ENCODE measurements around the gene MRFAP1L1. TPM values are rescaled to one million over a fixed set of nuclear protein-coding genes. Genes with fewer than 3 reads are reported as not detected.
"Not testable (repeated sequence)": the region's sequence is repeated elsewhere in the genome, so short reads cannot be mapped to it uniquely, and the experiment has no call there.

MRFAP1L1 gene
- 36.9 and 53.6 TPM in 2 replicates for total RNA-seq

DNA sequence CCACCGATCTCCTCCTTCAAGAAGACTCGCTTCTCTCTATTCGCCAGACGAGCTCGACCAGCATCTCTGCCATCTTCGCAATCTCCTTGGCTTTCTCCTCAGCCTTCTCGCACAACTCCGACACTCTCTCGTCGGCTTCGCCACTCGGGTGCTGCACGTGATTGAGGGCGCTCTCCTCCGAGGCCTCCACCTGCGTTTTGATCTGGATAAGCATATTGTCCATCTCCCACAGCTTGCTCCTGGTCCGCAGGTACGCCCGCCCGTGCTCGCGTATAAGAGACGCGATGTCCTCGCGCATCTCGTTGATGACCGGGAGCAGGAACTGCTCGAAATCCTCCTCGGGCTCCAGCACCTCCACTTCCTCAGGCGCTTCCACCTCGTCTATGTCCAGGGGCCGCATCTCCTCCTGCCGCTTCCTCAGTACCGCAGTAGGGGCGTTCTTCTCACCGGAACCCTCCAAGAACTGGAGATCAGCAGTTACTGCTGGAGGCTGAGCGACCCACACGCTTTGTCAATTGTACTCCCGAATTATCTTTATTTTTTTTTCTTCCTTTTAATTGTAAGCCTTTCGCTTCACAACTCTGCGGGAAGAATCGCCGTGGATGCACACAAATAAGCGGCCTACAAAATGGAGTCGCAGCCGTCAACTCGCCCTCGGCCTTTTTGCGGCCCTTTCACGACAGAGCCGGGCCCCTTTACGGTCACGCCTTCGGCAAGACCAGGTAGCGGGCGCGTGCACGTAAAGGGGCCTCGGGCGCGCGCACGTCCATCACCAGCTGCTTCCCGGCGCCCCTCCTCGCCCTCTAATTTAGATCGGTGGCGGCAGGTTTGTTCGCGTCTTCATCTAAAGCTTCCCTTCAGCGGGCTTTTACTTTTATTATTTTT lies at the start of gene MRFAP1L1:
Gene MRFAP1L1, minus strand, starts transcription at position 636 of the 885 bp plus-strand sequence. Its CDS starts 236 bp downstream, at position 400.
- Histone ChIP-seq H3K36me3 (ENCODE audit: control insufficient read depth, insufficient read depth, low read length) (no peaks in the 10 kb centered on the region), H3K4me3 (ENCODE audit: low read depth, low read length) (peak within 1 kb of the TSS; percentile 65), H3K27me3 (ENCODE audit: control insufficient read depth, insufficient read depth, low read length) (no peaks in the 10 kb centered on the region)
- DNase-seq (ENCODE audit: low read depth) = peak; percentile 89
- TF ChIP-seq, protein P1, sequence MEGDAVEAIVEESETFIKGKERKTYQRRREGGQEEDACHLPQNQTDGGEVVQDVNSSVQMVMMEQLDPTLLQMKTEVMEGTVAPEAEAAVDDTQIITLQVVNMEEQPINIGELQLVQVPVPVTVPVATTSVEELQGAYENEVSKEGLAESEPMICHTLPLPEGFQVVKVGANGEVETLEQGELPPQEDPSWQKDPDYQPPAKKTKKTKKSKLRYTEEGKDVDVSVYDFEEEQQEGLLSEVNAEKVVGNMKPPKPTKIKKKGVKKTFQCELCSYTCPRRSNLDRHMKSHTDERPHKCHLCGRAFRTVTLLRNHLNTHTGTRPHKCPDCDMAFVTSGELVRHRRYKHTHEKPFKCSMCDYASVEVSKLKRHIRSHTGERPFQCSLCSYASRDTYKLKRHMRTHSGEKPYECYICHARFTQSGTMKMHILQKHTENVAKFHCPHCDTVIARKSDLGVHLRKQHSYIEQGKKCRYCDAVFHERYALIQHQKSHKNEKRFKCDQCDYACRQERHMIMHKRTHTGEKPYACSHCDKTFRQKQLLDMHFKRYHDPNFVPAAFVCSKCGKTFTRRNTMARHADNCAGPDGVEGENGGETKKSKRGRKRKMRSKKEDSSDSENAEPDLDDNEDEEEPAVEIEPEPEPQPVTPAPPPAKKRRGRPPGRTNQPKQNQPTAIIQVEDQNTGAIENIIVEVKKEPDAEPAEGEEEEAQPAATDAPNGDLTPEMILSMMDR (IDR thresholded peaks at IDR 0.05; ENCODE audit: insufficient read depth, low read length, poor library complexity, severe bottlenecking) = no peak

DNA sequence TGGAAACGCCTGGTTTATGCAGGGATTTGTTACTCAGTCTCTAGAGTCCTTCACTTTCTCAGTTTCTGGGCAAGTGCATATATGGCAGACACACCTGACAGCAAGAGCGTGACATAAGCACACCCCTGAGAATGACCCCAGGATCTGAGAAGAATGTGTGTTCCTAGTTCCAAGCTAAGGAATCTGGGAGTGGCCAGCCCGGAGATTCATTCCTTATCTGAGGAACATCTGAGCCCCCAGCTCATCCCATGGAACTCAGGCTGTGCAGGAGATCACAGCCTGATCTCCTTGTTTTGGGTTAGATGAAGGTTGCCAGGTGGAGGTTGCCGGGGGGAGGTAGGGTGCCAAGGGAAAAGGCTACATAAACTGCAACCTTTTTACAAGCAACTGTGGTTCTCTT lies 49.1 kb upstream of the MRFAP1L1 start:
- DNase-seq (ENCODE audit: low read depth) = no peak
- Histone ChIP-seq H3K36me3 (ENCODE audit: control insufficient read depth, insufficient read depth, low read length) (no peaks in the 10 kb centered on the region), H3K4me3 (ENCODE audit: low read depth, low read length) (no peak overlapping the region), H3K27me3 (ENCODE audit: control insufficient read depth, insufficient read depth, low read length) (no peaks in the 10 kb centered on the region)
- TF ChIP-seq, protein P1 (IDR thresholded peaks at IDR 0.05; ENCODE audit: insufficient read depth, low read length, poor library complexity, severe bottlenecking) = no peak

DNA sequence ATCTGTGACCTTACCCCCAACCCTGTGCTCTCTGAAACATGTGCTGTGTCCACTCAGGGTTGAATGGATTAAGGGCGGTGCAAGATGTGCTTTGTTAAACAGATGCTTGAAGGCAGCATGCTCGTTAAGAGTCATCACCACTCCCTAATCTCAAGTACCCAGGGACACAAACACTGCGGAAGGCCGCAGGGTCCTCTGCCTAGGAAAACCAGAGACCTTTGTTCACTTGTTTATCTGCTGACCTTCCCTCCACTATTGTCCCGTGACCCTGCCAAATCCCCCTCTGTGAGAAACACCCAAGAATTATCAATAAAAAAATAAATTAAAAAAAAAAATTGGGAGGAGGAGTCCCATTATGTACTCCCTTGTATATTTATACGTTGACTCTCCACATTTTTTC lies 46.7 kb upstream of the MRFAP1L1 start:
- not testable (repeated sequence) for H3K4me3 ChIP-seq (ENCODE audit: low read depth, low read length); H3K36me3 ChIP-seq (ENCODE audit: control insufficient read depth, insufficient read depth, low read length); H3K27me3 ChIP-seq (ENCODE audit: control insufficient read depth, insufficient read depth, low read length); DNase-seq (ENCODE audit: low read depth)

DNA sequence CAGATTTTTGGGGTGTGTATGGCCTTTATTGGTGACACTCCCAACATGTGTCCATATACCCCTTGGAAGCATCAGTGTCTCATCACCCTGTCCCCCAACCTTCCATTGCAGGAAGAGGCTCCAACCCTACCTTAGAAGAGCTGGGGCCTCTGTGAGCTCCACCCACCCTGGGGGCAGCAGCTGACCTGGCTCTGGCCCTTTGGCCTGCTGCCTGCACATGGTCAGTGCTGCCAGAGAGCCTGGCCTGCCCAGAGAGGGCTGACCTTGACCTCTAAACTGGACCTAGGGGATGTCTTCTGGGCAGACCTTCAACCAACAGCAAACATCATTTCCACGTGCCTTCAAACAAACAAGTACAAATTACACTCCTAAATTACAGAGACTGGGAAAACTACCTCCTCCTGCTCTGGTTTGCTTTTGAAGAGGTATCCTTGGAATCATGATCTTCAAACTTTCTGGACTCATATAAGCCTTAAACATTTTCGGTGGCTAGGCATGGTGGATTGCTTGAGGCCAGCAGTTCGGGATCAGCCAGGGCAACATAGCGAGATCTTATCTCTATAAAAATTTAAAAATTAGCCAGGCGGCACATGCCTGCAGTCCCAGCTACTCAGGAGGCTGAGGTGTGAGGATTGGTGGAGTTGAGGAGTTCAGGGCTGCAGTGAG lies 45.6 kb upstream of the MRFAP1L1 start:
- no peaks in the 10 kb centered on the region for H3K36me3 ChIP-seq (ENCODE audit: control insufficient read depth, insufficient read depth, low read length)
- no peak for DNase-seq (ENCODE audit: low read depth)
- TF ChIP-seq, protein P1 (IDR thresholded peaks at IDR 0.05; ENCODE audit: insufficient read depth, low read length, poor library complexity, severe bottlenecking) = no peak
- no peak overlapping the region for H3K4me3 ChIP-seq (ENCODE audit: low read depth, low read length)
- H3K27me3 ChIP-seq (ENCODE audit: control insufficient read depth, insufficient read depth, low read length) = no peaks in the 10 kb centered on the region

DNA sequence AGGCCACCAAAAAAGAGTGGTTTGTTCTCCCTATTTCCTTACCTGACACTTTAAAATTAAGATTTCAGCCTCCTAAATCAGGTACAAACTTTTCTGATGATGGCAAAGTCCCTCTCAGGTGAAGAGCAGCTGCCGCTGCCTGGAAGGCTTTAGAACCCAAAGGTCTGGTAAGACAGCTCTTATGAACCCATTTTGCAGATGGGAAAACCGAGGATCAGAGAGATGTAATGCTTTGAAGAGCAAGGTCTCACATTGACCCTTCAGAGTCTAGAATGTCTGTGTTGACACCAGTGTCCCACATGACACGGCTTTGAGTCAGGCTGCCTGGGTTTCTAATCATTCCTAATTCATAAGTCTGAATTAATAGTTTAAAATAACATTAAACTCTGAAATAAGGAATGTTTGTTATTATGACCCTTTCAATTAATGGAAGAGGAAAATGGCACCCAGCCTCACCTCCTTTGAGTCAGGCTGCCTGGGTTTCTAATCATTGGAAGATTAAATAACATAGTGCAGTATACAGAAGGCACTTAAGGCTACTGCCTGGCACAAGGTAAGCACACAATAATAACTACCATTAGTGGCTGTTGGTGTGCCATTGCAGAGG lies 44.9 kb upstream of the MRFAP1L1 start:
- TF ChIP-seq, protein P1 (IDR thresholded peaks at IDR 0.05; ENCODE audit: insufficient read depth, low read length, poor library complexity, severe bottlenecking) = no peak
- Histone ChIP-seq H3K27me3 (ENCODE audit: control insufficient read depth, insufficient read depth, low read length) (no peaks in the 10 kb centered on the region), H3K4me3 (ENCODE audit: low read depth, low read length) (no peak overlapping the region), H3K36me3 (ENCODE audit: control insufficient read depth, insufficient read depth, low read length) (no peaks in the 10 kb centered on the region)
- DNase-seq (ENCODE audit: low read depth) = no peak

DNA sequence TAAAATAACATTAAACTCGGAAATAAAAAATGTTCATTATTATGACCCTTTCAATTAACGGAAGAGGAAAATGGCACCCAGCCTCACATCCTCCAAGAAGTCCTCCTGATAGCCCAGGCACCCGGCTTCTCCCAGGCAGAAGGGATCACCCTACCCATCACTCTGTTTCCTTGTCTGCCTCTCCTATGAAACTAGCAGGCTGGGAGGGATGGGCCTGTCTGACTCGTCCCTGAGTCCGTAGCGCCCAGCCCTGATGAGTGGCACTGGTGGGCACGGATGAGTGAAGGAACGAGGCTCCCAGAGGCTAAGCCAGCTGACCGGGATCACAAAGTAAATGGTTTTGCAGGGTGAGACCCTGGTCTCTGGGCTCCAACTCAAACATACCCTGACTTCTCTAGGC lies 44.2 kb upstream of the MRFAP1L1 start:
- TF ChIP-seq, protein P1 (IDR thresholded peaks at IDR 0.05; ENCODE audit: insufficient read depth, low read length, poor library complexity, severe bottlenecking) = no peak
- Histone ChIP-seq H3K4me3 (ENCODE audit: low read depth, low read length) (no peak overlapping the region), H3K27me3 (ENCODE audit: control insufficient read depth, insufficient read depth, low read length) (no peaks in the 10 kb centered on the region), H3K36me3 (ENCODE audit: control insufficient read depth, insufficient read depth, low read length) (no peaks in the 10 kb centered on the region)
- DNase-seq (ENCODE audit: low read depth) = no peak

Measured in kidney epithelial cell (primary cell).